GM19324 (cell line): ENCODE measurements around the gene VMO1.
A peak's percentile ranks its signal among the peaks of the same experiment; 100 is the strongest.

Experiments
- ATAC-seq: cut with Tn5 transposase; IDR thresholded peaks from one replicate; pipeline ENCODE4 v1.9.1; 2021; ENCODE audit warnings: mild to moderate bottlenecking, moderate library complexity; ENCODE audit not compliant: unreplicated experiment, low FRiP score

The VMO1 gene

DNA sequence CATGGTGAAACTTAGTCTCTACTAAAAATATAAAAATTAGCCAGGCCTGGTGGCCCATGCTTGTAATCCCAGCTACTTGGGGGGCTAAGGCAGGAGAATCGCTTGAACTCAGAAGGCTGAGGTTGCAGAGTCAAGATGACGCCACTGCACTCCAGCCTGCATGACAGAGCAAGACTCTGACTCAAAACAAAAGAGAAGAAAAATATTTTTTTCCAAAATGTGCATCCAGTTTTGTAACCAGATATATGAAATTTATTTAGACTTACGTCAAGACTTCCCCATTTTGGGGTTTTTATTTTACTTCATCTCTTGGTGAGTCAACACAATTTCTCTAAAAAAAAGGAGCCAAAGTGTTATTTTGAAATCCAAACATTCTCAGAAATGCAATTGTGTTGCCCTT, 20.0 kb downstream of the VMO1 start:
- no peak for ATAC-seq

DNA sequence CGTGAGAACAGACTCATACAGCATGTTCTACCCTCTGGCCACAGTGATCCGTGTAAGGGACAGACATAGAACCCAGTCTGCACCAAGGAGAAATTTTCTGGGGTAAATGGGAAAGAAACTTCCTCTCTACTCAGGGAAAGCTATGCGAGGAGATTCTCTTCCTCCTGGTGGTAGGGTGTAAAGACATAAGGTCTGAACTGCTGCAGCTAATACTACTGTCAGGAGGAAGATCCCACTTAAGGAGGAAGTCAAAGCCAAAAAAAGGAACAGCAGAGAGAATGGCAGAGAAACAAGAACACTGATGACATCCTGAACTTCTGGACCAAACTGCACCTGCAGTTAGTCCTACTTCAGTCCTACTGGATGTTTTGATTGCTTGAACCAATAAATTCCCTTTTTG, 21.6 kb downstream of the VMO1 start:
- ATAC-seq: no peak

DNA sequence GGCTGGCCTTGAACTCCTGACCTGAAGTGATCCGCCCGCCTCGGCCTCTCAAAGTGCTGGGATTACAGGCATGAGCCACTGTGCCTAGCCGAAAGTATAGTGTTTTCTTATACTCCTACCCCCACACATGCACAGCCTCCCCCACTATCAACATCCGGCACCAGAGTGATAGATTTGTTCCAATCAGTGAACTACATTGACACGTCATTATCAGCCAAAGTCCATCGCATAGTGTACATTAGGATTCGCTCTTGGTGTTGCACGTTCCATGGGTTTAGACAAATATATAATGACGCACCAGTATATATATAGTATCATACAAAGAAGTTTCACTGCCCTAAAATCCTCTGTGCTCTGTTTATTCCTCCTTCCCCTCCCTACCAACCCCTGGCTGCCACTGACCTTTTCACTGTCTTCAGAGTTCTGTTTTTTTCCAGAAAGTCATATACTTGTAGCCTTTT, 26.4 kb downstream of the VMO1 start:
- no peak for ATAC-seq

DNA sequence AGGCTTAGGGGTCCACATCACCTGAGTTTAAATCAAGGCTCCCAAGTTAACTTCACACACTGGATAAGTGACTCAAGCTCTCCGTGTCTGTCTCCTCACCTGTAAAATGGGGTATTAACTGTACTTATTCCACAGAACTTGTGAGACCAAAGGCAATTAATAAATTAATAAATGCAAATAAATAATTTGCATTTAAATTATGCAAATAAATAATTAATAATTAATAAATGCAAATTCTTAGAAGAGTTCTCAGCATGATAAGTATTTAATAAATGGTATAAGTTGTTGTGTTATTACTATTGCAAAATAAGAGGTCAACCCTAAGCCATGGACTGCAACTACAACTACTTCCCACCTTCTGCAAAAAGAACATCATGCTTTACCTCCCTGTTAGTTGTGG, 32.8 kb downstream of the VMO1 start:
- no peak for ATAC-seq

DNA sequence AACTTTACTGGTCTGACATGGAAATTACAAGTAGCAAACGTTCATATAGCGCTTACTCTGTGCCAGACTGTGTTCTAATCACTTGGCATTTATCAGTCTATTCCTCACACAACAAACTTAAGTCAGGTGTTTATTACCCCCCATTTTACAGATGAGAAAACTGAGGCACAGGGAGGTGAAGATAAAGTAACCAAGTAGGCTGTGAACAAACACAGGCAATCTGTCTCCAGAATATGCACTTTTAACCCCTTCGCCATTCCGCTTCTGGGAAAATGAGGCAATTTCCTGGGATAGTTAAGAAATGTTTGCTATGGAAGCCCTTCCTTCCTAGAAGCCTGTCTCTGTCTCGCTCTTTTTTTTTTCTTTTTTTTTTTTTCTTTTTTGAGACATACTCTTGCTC, 34.2 kb downstream of the VMO1 start:
- no peak for ATAC-seq

DNA sequence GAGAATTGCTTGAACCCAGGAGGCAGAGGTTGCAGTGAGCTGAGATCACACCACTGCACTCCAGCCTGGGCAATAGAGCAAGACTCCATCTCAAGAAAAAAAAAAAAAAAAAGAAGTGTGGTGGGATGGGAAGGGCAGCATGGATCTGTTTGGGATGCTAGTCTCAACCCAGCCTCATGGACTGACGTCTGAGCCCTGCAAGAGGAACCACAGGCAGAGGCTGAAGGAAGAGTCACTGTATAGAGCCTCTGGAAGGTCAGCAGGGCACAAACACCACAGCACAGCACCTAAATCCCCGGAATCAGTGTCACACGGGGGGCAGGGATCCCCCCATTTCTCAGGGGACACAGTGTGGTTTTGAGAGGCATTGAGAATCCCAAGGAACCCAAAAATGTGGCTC, 35.6 kb downstream of the VMO1 start:
- no peak for ATAC-seq

DNA sequence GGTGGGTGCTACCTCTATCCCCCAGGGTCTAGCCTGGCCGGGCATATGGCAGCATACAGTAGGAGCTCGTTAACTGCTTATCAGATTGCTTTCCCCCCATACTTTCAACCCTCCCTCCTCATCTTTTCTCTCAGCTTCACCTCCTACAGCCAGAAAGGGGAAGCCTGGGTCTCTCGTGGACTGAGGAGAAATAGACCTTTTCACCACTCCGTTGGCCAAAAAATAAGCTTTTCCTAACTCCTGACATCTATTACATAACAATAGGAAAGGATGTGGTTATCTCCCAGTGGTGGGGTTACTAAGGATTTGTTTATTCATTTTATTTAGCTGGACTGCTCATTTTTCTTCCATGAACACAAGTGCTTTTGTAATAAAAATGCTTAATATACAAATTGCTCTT, 37.5 kb downstream of the VMO1 start:
- ATAC-seq: no peak

DNA sequence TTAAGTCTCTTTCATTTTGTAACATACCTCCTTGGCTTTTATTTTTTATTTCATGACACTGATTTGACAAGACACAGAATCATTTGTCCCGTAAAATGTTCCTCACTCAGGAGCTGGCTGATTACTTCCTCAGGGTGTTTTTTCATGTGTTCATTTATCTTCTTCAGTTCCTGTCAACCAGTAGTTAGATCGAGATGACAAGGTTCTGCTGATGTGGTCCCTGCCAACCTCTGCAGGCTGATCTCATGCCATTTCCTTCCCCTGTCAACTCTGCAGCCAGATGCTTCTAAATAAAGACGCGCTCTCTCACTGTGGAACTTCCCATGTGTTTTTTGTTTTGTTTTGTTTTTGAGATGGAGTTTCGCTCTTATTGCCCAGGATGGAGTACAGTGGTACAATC, 38.3 kb downstream of the VMO1 start:
- no peak for ATAC-seq

DNA sequence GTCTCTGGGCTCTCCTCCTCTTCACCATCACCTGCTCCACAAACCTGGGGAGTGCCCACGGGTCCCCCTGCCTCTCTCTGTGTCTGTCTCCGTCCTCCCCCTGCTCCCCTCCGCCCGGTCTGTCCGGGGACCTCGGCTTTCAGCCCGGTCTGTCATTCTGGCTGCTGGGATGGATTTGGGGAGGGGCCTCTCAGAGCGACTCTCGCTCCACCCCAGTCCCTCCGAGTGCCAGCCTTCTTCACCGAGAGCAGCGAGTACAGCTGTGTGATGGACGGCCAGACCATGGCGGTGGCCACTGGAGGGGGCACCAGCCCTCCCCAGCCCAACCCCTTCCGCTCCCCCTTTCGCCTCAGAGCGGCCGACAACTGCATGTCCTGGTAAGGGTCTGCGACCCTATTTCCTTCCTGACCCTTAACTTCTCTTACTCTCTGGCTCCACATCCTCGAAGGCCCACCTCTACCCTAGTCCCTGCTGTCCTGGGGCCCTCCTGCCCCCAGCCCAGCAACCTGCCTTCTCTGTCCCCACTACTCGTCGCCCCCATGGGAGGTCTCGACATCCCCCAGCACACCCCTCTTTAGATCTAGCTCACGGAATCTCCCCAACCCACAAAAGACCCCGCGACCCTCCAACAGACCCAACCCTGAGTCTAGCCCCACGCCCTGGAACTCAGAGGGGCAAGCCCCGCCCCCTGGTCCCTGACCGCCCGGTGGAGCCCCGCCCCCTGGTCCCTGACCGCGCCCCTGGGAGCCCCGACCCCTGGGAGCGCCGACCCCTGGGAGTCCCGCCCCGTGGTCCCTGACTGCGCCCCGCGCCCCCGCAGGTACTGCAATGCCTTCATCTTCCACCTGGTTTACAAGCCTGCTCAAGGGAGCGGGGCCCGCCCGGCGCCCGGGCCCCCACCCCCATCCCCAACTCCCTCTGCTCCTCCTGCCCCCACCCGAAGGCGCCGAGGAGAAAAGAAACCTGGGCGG, 40.9 kb downstream of the VMO1 start:
- no peak for ATAC-seq

DNA sequence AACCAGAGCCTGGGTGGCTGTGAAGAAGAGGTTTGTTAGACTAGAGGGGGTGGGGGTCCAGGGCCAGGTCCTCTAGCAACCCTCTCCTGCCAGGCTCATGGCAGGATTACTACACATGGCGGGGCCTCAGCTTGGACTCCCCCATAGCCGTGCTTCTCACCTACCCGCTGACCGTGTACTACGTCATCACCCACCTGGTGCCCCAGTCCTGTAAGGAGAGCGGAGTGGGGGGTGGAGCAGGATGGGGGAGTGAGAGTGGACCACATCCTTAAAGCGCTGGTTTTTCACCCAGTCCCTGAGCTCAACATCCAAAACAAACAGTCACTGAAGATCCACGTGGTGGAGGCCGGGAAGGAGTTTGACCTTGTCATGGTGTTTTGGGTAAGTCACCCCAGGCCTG, 42.3 kb downstream of the VMO1 start:
- no peak for ATAC-seq

DNA sequence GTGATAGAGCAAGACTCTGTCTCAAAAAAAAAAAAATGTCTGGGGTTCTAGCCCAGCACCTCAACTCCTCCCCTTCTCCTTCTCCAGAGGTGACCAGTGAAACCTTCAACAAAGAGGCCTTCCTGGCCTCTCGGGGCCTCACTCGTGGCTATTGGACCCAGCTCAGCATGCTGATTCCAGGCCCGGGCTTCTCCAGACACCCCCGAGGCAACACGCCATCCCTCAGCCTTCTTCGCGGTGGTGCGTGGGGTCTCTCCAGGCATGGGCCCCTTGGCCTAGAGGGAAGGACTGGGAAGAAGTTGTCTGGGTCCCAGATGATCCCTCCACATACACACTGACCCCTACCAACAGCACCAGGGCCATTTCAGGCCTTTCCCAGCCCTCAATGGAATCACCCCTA, 42.9 kb downstream of the VMO1 start:
- no peak for ATAC-seq

DNA sequence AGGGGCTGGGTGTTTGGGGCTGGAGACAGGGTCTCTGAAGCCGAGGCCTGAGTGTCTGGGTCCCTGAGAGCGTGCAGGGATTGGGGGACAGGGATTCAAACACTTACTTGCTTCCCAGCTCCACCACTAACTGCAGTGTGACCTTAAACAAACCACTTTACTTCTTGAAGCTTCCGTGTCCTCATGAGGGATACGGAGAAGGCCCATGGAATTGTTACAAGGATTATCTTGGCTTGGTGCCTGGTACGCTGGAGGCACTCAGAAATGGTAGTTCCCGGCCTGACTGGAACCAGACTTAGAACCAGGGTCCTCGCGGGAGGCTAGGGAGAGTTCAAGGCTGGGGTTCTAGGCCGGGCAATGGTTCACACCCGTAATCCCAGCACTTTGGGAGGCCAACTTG, 43.5 kb downstream of the VMO1 start:
- no peak for ATAC-seq

DNA sequence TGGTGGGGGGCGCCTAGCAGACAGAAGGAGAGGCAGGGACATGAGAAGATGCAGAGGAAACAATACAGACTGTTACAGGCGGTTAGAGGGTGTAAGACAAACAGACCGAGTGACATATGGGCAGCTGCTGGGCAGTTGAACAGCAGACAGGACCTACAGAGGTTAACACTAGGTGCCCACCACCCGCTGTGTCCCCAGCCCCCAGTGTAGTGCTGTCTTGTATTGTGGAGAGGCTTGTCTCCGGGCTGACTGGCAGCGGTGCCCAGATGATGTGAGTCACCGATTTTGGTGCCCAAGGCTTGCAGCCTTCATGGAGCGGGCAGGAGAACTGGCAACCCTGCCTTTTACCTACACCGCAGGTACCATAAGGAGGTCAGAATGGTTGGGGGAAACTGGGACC, 44.0 kb downstream of the VMO1 start:
- no peak for ATAC-seq

DNA sequence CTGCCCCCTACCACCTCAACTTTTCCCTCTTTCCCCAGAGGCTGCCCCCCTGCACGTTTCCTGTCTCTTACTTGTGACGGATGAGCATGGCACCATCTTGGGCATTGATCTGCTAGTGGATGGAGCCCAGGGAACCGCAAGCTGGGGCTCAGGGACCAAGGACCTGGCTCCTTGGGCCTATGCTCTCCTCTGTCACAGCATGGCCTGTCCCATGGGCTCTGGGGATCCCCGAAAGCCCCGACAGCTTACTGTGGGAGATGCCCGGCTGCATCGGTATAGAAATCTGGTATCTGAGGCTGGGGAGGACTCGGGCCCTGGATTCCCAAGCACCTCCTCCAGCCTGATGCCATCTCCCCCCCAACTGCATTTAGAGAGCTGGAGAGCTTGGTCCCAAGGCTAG, 44.6 kb downstream of the VMO1 start:
- no peak for ATAC-seq

DNA sequence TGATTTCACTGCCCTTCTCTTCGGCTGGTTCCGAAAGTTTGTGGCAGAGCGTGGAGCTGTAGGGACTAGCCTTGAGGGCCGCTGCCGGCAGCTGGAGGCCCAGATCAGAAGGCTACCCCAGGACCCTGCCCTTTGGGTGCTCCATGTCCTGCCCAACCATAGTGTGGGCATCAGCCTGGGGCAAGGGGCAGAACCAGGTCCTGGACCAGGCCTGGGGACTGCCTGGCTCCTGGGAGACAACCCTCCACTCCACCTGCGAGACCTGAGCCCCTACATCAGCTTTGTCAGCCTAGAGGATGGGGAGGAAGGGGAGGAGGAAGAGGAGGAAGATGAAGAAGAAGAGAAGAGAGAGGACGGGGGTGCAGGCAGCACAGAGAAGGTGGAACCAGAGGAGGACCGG, 45.6 kb downstream of the VMO1 start:
- no peak for ATAC-seq

DNA sequence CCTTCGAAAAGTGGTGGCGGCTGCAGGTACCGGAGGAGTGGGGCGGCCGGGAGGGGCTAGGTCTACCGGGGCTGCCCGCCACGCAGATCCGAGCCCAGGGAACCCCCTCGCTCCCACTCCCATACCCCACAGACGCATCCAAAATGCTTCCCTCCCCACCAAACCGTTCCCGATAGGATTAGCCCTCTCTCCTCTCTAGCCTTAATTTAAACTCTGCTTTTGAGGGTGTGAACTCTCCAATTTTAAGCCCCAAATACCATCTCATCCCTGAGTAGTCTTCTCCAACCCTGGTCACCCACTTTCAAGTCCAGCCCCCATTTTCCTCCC, 46.2 kb downstream of the VMO1 start:
- ATAC-seq: no peak

DNA sequence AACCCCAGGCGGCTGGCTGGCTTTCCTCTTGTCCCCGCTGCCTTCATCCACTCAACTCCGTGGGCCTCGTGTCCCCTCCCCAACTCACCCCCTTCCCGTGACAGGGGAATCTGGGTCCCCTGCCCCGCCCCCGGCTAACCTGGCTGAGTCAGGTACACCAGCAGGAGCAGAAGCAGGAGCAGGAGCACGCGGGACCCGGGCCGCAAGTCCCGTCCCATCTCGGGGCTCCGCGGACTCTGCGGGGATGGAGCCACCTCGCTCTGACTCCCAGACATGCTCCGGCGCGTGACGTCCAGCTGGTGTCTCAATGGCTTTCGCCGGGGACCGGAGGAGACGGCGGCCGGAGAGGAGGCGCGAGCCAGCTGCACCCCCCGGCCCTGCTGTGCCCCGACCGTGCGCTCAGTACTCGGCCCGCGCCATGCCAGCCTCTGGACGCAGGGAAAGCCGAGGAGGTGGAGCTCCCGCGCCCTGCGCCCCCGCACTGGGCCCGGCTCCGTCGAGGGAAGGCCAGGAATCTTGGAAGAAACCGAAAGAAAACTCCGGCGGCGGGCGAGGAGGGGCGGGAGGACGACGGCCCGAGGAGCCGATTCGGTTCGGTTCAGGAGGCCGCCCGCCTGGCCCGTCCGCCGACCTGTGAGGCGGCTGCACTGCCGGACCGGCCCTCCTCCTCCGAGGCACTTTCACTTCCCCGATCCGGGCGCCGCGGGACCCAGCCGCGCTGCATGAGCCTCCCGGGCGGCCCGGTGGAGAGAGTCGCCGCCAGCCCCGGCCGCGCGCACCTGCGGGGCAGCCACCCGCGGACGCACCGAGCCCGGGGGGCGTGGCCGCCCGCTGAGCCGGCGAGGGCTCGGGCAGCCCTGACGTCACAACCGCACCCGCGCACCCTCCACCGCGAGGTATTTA, 46.8 kb downstream of the VMO1 start, which contains the start of the genes CXCL16 and ZMYND15:
Gene CXCL16, minus strand, starts transcription at position 807 of the 903 bp plus-strand sequence. Its CDS starts 589 bp downstream, at position 218.
Gene ZMYND15, plus strand, starts transcription at position 712 of the 903 bp plus-strand sequence. CDS start 716 bp downstream, outside the sequence.
- ATAC-seq: peak; percentile 50

DNA sequence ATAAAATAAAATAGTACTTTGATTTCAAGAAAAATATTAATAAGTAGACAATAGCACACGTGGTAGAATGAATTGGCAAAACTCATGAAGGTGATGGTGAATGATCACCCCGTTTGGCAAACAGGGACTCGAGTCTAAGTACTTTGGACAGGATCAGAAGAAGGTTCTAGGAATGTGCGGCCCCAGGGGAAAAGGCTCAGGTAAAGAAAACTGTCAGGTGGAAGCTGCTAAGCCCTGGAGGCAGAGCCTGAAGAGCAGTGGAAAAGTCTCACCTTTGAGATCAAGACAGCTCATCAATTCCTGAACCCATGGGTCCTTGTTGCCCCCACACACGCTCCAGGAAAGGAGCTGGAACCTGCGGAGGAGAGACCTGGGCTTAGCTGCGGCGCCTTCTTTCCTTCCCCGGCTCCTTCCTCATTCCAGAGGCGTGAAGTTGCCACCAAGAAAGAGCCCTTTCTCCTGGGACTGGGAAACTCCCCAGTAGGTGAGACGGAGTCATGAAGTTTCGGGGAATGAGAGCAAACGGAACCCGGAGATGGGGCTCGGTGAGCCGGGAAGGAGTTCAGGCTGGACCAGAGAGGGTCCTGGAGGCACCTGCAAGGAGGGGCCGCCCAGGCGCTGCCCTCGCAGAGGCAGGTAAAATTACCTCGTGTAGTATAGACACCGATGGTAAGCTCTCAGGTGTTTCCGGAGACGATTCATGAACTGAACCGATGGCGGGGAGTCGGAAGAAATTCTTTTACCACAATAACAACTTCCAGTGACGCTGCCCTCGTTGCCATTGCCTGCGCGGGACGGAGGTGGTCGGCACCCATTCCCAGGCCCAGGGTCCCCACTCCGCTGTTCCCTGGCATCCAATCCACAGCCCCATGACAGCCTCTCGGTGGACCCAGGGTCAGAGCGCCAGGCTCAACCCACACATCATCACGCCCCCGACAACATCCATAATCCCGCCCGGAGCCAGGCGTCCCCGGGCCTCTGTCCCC, 47.7 kb downstream of the VMO1 start:
- ATAC-seq: no peak

DNA sequence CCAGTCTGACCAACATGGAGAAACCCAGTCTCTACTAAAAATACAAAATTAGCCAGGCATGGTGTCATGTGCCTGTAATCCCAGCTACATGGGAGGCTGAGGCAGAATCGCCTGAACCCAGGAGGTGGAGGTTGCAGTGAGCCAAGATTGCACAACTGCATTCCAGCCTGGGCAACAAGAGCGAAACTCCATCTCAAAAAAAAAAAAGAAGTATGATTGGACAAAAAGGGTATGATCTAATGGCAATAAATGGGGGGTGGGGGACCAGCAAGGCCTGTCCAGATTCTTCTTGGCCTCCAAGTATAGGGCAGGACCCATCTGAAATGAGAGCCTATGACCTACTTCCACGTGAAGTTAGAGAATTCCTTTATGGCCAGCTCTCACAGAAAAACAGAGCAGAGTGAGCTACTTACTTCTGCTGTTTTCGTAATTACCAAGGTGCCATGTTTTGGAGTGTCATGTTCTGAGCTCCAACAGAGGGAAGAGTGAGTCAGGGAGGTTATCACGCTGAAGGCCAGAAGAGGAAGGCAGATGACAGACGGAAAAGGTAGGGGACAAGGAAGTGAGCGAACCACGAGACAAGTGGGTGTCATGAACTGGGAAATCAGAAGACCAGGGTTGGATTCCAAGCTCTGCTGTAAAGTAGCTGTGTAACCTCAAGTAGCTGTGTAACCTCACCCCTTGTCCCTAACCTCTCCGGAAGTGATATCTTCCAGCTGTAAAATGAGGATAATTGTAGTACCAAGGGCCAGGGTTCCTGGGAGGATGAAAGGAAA, 50.1 kb downstream of the VMO1 start:
- no peak for ATAC-seq
